GM19193 (cell line): ENCODE data around the gene SEZ6.

Experiments
- POLR2A ChIP-seq: IDR thresholded peaks from 4 replicates; pipeline ENCODE4 v1.6.1; 2011; ENCODE audit not compliant: insufficient read depth, insufficient read length; ENCODE audit errors: extremely low read depth

The SEZ6 gene

GRCh38 chr17:28978356-28978964, 27.4 kb downstream of the SEZ6 start:
- TF ChIP-seq POLR2A = no peak

- no peak for TF ChIP-seq POLR2A
Measured at GRCh38 chr17:28977659-28978355, 28.0 kb downstream of the SEZ6 start.

GRCh38 chr17:28975646-28976045, 30.2 kb downstream of the SEZ6 start:
- TF ChIP-seq POLR2A = no peak

- TF ChIP-seq POLR2A = no peak
Measured at GRCh38 chr17:28975031-28975430, 30.8 kb downstream of the SEZ6 start.

GRCh38 chr17:28974451-28974850, 31.4 kb downstream of the SEZ6 start:
- TF ChIP-seq POLR2A = no peak

GRCh38 chr17:28973425-28973824, 32.4 kb downstream of the SEZ6 start:
- no peak for TF ChIP-seq POLR2A

GRCh38 chr17:28972437-28972836, 33.4 kb downstream of the SEZ6 start:
- TF ChIP-seq POLR2A = no peak

- TF ChIP-seq POLR2A = no peak
Measured at GRCh38 chr17:28970879-28971278, 35.0 kb downstream of the SEZ6 start.

- no peak for TF ChIP-seq POLR2A
Measured at GRCh38 chr17:28969706-28970393, 36.0 kb downstream of the SEZ6 start.

- no peak for TF ChIP-seq POLR2A
Measured at GRCh38 chr17:28968914-28969295, 36.9 kb downstream of the SEZ6 start.

- no peak for TF ChIP-seq POLR2A
Measured at GRCh38 chr17:28968231-28968913, 37.5 kb downstream of the SEZ6 start.

GRCh38 chr17:28967221-28968135, 38.4 kb downstream of the SEZ6 start:
- TF ChIP-seq POLR2A = no peak

- no peak for TF ChIP-seq POLR2A
Measured at GRCh38 chr17:28963841-28964240, 42.0 kb downstream of the SEZ6 start.

GRCh38 chr17:28963055-28963611, 42.7 kb downstream of the SEZ6 start:
- no peak for TF ChIP-seq POLR2A
